HL-60 (cell line): ENCODE data around the gene GDI2.

Source experiments
- GABPA ChIP-seq: IDR thresholded peaks from 2 replicates; pipeline ENCODE4 v1.6.1; 2012; ENCODE audit warnings: low read depth
- POLR2AphosphoS5 ChIP-seq: IDR thresholded peaks from 2 replicates; pipeline ENCODE4 v1.6.1; 2012; ENCODE audit warnings: low read depth
- SPI1 ChIP-seq: IDR thresholded peaks from 2 replicates; pipeline ENCODE4 v1.6.1; 2012; ENCODE audit warnings: low read depth, mild to moderate bottlenecking, borderline replicate concordance
- TF ChIP-seq, protein P1 (sequence below): IDR thresholded peaks from 2 replicates; pipeline ENCODE4 v1.6.1; 2012; ENCODE audit warnings: low read depth; ENCODE audit not compliant: insufficient replicate concordance
- TF ChIP-seq, protein P2 (sequence below): IDR thresholded peaks from one replicate; pipeline ENCODE4 v1.5.1; 2011; ENCODE audit warnings: low read length, control low read depth, inconsistent platforms; ENCODE audit not compliant: insufficient read depth

DNA sequence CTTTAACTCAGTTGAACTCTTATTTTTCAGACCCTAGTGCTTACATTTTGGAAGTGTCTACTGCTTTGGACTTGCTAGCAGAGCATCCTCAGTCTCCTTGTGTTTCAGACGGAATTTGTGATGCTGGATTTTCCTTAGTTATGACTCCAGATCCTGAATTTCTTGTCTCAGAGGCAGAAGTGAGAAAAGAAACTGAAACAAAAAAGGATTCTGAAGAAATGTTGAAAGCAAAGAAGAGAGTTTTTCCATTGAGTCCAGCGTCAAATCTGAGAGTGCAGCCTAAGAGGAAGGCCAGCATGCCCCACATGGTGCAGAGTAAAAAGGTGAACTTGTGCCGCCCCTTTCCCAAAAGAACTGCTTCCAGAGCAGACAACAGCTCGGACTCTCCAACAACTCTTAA, 82.5 kb downstream of the GDI2 start:
- TF ChIP-seq POLR2AphosphoS5 (no peak), GABPA (no peak), SPI1 (no peak)
- TF ChIP-seq, protein P1, sequence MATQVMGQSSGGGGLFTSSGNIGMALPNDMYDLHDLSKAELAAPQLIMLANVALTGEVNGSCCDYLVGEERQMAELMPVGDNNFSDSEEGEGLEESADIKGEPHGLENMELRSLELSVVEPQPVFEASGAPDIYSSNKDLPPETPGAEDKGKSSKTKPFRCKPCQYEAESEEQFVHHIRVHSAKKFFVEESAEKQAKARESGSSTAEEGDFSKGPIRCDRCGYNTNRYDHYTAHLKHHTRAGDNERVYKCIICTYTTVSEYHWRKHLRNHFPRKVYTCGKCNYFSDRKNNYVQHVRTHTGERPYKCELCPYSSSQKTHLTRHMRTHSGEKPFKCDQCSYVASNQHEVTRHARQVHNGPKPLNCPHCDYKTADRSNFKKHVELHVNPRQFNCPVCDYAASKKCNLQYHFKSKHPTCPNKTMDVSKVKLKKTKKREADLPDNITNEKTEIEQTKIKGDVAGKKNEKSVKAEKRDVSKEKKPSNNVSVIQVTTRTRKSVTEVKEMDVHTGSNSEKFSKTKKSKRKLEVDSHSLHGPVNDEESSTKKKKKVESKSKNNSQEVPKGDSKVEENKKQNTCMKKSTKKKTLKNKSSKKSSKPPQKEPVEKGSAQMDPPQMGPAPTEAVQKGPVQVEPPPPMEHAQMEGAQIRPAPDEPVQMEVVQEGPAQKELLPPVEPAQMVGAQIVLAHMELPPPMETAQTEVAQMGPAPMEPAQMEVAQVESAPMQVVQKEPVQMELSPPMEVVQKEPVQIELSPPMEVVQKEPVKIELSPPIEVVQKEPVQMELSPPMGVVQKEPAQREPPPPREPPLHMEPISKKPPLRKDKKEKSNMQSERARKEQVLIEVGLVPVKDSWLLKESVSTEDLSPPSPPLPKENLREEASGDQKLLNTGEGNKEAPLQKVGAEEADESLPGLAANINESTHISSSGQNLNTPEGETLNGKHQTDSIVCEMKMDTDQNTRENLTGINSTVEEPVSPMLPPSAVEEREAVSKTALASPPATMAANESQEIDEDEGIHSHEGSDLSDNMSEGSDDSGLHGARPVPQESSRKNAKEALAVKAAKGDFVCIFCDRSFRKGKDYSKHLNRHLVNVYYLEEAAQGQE, result no peak
- TF ChIP-seq, protein P2, sequence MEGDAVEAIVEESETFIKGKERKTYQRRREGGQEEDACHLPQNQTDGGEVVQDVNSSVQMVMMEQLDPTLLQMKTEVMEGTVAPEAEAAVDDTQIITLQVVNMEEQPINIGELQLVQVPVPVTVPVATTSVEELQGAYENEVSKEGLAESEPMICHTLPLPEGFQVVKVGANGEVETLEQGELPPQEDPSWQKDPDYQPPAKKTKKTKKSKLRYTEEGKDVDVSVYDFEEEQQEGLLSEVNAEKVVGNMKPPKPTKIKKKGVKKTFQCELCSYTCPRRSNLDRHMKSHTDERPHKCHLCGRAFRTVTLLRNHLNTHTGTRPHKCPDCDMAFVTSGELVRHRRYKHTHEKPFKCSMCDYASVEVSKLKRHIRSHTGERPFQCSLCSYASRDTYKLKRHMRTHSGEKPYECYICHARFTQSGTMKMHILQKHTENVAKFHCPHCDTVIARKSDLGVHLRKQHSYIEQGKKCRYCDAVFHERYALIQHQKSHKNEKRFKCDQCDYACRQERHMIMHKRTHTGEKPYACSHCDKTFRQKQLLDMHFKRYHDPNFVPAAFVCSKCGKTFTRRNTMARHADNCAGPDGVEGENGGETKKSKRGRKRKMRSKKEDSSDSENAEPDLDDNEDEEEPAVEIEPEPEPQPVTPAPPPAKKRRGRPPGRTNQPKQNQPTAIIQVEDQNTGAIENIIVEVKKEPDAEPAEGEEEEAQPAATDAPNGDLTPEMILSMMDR, result no peak
